HG02588 (cell line): Measurements from ENCODE around the gene HOXA1.

Experiments
- ATAC-seq: cut with Tn5 transposase; IDR thresholded peaks from one replicate; pipeline ENCODE4 v1.9.1; 2021; ENCODE audit warnings: mild to moderate bottlenecking, moderate library complexity; ENCODE audit not compliant: unreplicated experiment

HOXA1 gene

GRCh38 chr7:27116962-27117886 is 21.4 kb upstream of the HOXA1 start:
- ATAC-seq = no peak

GRCh38 chr7:27116031-27116961 is 20.5 kb upstream of the HOXA1 start:
- no peak for ATAC-seq

- no peak for ATAC-seq
Measured at GRCh38 chr7:27115221-27116026, 19.6 kb upstream of the HOXA1 start.

GRCh38 chr7:27114881-27115220 is 19.1 kb upstream of the HOXA1 start:
- no peak for ATAC-seq

GRCh38 chr7:27113991-27114769 is 18.4 kb upstream of the HOXA1 start:
- ATAC-seq = no peak

- no peak for ATAC-seq
Measured at GRCh38 chr7:27112955-27113949, 17.5 kb upstream of the HOXA1 start.

- ATAC-seq = no peak
Measured at GRCh38 chr7:27112361-27112760, 16.6 kb upstream of the HOXA1 start.

GRCh38 chr7:27111751-27112277 is 16.0 kb upstream of the HOXA1 start:
- no peak for ATAC-seq

GRCh38 chr7:27111042-27111750 is 15.4 kb upstream of the HOXA1 start:
- no peak for ATAC-seq

- no peak for ATAC-seq
Measured at GRCh38 chr7:27110186-27111031, 14.6 kb upstream of the HOXA1 start.

GRCh38 chr7:27109466-27110185 is 13.8 kb upstream of the HOXA1 start:
- ATAC-seq = no peak

GRCh38 chr7:27108390-27109127 is 12.8 kb upstream of the HOXA1 start:
- no peak for ATAC-seq

GRCh38 chr7:27107391-27108381 is 11.9 kb upstream of the HOXA1 start:
- ATAC-seq = no peak

- ATAC-seq = no peak
Measured at GRCh38 chr7:27106901-27107240, 11.1 kb upstream of the HOXA1 start.
